GM23338 (cell line): ENCODE data around the gene CACHD1.

Source experiments
- CREB1 ChIP-seq: fragments of 250-450 bp; sonication (Bioruptor Pico); IDR thresholded peaks from 2 replicates; pipeline ENCODE4 v1.5.0; 2020; ENCODE audit warnings: low read depth, mild to moderate bottlenecking, moderate library complexity
- EZH2 ChIP-seq: fragments of 200-600 bp; sonication (generic); IDR thresholded peaks from one replicate; pipeline ENCODE4 v1.8.0; 2017; ENCODE audit warnings: antibody characterized with exemption, mild to moderate bottlenecking, low read depth; ENCODE audit not compliant: unreplicated experiment
- EZH2phosphoT487 ChIP-seq: fragments of 200-600 bp; sonication (generic); IDR thresholded peaks from one replicate; pipeline ENCODE4 v1.8.1; 2018; ENCODE audit warnings: antibody characterized with exemption; ENCODE audit not compliant: unreplicated experiment
- POLR2AphosphoS5 ChIP-seq: IDR thresholded peaks from 2 replicates; pipeline ENCODE4 v1.6.1; 2016; ENCODE audit warnings: antibody characterized with exemption, low read depth
- TF ChIP-seq, protein P1 (sequence below), 2 experiments: fragments of 200-600 bp in 1 of 2; sonication (generic) in 1 of 2; conservative IDR thresholded peaks; 2 replicates each; pipeline versions ENCODE4 v1.5.1 to v1.6.1; 2016 to 2017; ENCODE audit warnings: antibody characterized with exemption in 2 of 2, low read depth in 2 of 2, mild to moderate bottlenecking in 2 of 2, moderate library complexity in 1 of 2

DNA sequence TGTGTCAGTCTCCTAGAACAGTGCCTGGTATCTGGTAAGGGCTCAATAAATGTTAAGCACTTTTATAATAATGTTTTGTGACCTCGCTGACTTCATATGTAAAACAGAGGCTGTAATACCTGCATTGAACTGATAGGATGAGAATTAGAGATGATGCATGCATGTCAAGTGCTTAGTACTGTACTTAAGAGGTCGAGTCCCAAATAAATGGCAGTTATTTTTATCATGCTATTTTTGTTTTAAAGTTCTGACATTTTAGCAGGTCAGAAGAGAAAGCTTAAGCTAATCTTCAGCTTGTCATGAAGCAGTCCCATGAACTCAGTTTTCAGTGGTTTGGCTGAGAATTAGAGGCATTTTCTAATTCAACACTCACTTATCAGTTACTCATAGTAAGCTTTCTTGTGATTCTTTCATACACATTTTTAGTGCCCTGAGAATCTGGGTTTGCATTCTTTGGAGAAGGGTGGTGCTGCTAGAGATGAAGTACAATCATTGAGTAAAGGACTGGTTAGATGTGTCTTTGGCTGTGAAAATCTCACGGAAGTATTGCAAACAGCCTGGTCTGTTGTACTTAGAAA lies 199.3 kb downstream of the CACHD1 start:
- TF ChIP-seq EZH2 (no peak), EZH2phosphoT487 (no peak), CREB1 (CRISPR knock-in tag) (no peak), POLR2AphosphoS5 (no peak)
- TF ChIP-seq, protein P1, sequence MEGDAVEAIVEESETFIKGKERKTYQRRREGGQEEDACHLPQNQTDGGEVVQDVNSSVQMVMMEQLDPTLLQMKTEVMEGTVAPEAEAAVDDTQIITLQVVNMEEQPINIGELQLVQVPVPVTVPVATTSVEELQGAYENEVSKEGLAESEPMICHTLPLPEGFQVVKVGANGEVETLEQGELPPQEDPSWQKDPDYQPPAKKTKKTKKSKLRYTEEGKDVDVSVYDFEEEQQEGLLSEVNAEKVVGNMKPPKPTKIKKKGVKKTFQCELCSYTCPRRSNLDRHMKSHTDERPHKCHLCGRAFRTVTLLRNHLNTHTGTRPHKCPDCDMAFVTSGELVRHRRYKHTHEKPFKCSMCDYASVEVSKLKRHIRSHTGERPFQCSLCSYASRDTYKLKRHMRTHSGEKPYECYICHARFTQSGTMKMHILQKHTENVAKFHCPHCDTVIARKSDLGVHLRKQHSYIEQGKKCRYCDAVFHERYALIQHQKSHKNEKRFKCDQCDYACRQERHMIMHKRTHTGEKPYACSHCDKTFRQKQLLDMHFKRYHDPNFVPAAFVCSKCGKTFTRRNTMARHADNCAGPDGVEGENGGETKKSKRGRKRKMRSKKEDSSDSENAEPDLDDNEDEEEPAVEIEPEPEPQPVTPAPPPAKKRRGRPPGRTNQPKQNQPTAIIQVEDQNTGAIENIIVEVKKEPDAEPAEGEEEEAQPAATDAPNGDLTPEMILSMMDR (conservative IDR thresholded peaks at IDR 0.05; ENCODE audit: low read depth in 2 of 2): no peak
